GM11168 (cell line): ENCODE results near the gene CTNNBIP1.
"Not testable (repeated sequence)": the region's sequence is repeated elsewhere in the genome, so short reads cannot be mapped to it uniquely, and the experiment has no call there.

ENCODE experiments used
- in situ Hi-C: fragments of 300-500 bp; cut with MboI; formaldehyde crosslinking; loops from one replicate; pipeline ENCODE4 v1.12.0; 2022; ENCODE audit warnings: low sequenced_read_pairs; ENCODE audit not compliant: unreplicated experiment

The CTNNBIP1 gene, protein sequence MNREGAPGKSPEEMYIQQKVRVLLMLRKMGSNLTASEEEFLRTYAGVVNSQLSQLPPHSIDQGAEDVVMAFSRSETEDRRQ

DNA sequence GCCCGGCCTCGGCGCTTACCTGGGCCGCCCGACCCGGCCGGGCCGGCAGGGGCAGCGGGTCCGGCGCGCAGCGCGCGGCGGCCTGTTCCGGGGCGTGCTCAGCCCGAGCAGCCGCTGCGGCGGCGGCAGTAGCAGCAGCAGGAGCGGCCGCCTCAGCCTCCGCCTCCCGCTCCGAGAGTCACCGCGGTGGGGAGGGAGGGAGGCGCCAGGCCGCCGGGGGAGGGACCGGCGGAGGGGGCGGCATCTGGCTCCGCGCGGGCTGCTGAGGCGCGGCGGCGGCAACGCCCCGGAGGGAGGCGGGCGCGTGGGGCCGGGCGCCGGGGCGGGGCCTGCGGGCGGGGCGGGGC is at the start of gene CTNNBIP1:
CTNNBIP1 (minus strand) TSS at position 194 of the 347 bp plus-strand sequence. CDS start 38,205 bp downstream, outside the sequence.
- in situ Hi-C loops: no loop called here

DNA sequence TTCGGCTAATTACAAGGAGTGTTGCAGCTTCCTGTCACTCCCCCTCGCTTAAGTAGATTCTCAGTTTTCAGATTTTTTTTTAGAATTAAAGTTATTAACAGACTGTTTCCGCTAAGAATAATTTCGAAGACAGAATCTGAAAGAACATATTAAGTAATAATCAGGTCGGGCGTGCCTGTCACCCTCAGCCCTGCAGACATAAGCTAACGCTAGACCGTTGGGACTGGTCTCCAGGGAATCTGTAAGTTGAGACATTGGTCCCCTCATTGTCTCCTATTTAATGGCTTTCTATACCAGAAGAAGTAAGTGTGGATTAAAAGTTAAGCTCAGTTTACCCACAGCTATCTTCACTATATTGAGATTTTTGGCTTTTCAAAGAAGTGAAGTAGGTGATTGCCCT is 47.7 kb upstream of the CTNNBIP1 start:
- in situ Hi-C loops: no loop called here

DNA sequence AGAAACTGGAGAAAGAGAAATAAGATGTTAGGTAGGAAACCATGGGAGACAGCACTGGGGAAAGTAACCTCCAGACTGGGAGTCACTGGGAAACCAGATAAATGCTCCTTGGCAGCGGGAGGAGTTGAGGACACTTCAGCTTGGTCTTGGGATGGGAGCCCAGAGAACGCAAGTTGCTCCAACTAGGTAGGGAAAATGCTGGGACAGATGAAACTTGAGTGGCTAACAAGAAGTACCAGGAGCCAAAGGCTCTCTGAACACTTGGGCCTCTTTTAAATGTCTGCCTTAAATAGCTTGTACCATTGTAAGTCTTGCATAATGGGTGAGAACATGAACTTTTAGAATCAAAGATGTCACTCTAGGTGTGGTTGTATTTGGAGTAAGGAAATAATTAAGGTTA is 36.2 kb upstream of the CTNNBIP1 start:
- in situ Hi-C loops: no loop called here

DNA sequence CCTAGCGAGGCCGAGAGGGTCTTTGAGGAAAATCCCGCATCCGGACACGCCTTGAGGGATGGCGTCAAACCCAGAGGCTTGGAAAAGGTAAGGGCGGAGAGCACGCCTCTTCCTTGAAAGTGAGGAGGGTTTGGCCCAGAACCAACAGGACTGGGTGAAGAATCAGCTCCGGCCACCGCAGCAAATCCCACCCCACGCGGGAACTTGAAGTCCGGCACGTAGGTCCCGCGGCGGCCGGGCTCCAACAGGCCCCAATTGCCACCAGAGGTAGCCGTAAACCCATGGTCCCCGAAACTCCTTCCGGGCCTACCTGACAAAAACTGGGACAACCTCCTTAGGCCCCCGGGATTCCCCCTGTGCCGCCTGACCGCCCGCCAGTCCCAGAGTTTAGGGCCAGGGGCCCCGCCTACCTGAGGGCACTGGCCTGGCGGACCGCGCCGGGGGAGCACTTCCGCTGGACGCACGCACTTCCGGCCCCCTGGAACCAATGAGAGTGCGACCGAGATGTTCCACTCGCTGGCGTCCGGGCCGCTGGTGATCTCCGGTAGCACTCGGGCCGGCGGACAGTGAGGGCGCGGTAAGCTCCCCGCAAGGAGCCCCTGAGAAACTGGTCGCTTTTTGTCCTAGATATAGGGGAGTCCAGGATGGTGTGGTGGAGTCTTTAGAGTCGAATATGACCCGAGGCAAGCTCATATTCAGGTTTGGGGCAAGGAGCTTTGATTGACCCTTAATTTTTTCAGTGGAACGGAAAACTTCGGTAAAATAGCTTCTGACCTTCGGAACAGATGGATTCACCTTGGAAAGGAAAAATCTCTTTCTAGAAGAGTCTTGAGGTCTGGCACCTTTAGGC is 33.1 kb upstream of the CTNNBIP1 start, which contains the start of the genes LZIC and NMNAT1:
LZIC (minus strand) TSS at position 453 of the 850 bp plus-strand sequence. CDS start 6,772 bp downstream, outside the sequence.
NMNAT1 (plus strand) TSS at position 537 of the 850 bp plus-strand sequence. CDS start 28,599 bp downstream, outside the sequence.
- in situ Hi-C loops: loop anchor here (5.0 kb wide), 1 partner anchor 71 kb away; no protein-coding TSS in a partner anchor

DNA sequence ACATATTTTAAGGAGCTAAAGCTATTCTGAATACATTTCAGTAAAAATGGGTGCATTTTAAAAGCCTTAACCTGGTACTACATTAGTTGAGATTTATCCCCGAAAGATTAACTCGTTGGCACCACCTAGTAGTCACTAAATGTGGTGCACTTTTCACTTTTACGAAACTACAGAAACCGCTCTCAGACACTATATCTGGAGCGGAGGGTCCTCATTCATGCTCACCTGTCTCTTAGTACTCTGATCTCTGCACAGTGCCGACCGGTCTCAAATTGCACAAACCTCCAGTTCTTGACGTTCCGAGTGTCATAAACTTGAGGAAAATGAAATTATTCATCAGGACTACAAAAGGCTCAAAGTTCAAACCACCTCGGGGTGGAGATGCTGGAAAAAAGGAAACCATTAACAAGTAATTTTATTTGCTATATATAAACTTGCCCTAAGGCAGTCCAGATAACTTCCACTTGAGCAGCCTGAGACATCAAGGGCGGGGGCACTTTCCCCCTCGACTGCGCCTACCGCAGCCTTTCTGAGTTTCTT is 32.4 kb upstream of the CTNNBIP1 start:
- in situ Hi-C loops: loop anchor here (5.0 kb wide), 1 partner anchor 70 kb away; no protein-coding TSS in a partner anchor

DNA sequence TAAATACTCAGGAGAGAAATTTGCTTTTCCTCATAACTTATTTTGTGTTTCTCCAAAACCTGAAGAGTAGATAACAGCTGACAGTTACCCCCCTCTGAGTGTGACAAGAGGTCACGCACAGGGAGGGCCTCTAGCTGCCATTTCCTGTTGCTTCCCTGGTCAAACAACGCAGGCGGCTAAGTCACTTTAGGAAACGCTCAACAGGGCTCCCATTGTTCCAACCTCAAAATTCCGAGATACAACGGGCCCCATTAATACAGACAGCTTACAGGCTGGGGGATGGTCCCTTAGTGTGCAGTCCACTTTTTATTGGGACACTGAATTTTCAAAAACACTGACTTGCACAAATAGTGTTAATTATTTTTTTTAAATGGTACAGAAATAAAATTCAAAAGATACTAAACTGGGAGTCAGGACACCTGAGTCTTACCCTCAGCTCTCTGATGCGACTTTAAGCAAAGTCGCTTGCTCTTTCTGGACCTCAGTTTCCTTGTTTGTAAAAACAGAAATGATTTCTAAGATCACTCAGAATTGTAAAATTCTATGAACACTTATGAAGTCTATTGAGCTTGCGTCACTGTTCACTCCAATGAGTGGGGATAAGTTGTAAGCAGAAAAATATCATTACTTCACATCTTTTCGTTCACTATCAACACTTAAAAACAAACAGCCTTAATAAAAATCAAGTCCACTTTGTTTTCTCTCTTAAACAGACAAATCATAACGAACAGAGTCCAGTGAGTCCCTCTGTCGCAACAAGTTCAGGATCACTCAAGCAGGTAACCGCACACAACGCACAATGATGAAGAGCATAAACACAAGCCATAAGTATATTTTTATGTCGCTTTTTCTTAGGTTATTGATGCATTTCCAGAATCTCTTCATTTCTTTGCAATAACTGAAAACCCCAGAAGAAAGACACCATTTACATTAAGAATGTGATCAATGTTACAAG is 19.6 kb upstream of the CTNNBIP1 start:
- in situ Hi-C loops: no loop called here

DNA sequence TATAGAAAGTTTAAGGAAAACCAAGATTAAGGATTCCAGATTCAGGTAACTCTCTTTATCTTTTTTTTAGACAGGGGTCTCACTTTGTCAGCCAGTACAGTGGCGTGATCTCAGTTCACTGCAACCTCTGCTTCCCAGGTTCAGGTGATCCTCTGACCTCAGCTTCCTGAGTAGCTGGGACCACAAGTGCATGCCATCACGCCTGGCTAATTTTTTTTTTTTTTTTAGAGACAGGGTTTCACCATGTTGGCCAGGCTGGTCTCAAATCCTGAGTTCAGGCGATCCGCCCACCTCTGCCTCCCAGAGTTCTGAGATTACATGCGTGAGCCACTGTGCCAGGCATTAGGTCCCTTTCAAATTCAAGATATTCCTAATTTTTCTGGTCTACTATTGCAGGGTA is 17.2 kb upstream of the CTNNBIP1 start:
- in situ Hi-C loops: no loop called here

DNA sequence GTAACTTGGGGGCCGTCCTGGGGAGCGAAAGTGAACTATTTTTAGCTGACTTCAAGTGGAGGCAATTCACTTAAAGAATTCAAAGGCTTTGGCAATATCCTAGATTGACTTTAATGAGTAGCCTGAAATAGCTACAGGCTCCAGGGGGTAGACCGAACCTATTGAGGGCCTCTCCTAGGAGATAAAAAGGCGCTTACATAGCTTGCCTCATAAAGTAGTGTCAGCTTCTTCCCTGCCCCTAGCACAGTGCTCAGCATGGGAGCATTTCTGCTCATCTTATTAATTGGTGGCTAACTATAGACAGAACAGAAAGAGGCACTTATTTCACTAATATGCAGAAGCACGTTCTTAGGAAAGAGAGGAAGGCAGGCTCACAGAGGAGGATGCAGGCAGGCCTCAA is 12.3 kb upstream of the CTNNBIP1 start:
- in situ Hi-C loops: no loop called here

DNA sequence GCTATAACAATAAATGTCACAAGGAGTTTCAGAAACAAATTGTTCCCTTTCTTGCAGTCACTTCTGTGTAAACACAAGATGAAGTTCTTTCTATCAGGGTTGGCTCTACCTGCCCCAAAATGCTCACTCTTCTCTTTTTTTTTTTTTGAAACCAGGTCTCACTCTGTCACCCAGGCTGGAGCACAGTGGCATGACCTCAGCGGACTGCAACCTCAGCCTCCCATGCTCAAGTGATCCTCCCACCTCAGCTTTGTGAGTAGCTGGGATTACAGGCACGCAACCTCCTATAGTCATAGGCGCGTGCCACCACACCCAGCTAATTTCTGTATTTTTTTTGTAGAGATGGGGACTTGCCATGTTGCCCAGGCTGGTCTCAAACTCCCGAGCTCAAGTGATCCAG is 10.5 kb upstream of the CTNNBIP1 start:
- in situ Hi-C loops: no loop called here

DNA sequence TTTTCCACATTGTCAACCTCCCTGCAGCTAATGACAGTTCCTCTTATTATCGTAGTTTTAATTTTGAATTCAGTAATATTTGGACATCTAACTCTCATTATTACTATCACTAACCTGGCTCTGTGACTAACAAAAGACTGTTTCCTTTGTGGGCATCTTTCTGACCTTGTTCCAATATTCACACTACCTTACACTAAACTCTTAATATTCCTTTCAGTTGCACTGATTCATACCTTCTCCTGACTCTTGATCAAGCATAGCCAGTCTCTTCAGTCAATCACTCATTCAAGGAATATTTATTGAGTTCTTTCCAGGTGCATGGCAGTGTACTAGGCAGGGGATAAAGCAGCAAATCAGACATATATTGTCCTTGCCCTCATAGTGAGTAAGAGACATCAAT is 7.8 kb upstream of the CTNNBIP1 start:
- in situ Hi-C loops: no loop called here

DNA sequence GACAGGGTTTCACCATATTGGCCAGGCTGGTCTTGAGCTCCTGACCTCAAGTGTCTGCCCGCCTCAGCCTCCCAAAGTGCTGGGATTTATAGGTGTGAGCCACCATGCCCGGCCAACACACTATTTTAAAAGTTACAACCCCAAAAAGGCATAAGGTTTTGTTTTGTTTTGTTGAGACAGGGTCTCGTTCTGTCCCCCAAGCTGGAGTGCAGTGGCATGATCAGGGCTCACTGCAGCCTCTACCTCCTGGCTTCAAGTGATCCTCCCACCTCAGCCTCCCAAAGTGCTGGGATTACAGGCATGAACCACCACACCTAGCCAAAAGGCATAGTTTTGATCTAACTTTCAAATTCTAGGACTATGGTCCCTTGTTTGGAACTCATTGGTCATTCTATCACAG is 7.4 kb upstream of the CTNNBIP1 start:
- in situ Hi-C loops: not testable (repeated sequence)

DNA sequence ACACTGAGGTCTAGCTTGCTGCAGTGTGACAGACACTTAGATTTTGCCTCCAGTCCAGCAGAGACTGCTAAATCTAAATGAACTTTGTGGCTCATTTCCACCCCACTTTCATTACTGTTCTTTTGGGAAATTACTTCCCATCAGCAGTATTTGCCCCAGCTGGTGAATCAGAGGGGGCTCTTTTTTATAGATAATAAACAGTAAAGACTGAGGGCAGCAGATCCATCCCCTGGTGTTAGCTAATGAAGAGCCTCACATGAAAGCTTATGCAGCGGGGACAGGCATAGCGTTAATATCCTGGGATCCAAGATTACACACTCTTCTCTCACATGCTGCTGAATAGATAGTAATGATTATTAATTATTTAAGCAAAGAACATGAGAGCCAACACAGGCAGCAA is 6.4 kb upstream of the CTNNBIP1 start:
- in situ Hi-C loops: no loop called here

DNA sequence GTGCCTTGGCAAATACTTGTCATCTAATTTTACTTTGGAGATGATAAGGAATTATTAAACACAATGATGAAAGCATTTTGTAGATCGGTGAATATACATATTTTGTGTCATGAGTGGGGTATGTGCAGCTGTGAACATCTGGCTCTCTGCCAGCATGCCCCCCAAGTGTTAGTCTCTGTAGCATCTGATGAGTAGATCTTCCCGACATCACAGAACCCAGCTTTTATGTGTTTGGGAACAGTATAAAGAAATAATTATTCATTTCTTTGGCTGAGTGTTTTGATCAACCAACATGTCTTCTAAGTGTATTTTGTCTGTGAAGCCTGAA is 4.5 kb upstream of the CTNNBIP1 start:
- in situ Hi-C loops: no loop called here

DNA sequence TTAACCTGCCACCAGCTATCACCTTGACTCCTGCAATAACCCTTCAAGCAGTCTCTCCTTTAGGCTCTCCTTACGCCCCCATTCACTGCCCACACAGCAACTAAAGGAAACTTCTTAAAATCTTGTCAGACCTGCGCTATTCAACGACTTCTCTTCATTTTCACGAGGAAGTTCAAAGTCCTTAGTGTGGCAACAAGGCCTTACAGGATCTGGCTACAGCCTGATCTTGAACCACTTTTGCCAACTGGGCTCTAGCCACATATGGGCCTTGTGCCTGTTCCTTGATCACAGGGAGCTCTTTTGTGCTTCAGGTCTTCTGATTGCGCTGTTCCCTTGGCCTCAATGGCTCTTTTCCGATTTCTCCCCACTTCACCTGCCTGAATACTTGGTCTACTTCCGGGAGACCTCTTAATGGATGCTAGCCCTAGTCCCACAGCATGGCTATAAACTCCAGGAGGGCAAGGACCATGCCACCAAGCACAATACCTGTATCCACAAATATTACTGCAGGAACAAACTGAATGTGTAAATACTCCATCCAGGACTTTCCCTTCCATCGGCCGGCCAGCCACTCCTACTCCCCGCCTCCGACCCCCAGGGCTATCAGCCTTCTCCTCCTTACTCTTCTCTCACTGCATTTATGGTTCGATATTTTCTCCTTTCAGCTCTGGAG is 2.3 kb upstream of the CTNNBIP1 start:
- in situ Hi-C loops: no loop called here

DNA sequence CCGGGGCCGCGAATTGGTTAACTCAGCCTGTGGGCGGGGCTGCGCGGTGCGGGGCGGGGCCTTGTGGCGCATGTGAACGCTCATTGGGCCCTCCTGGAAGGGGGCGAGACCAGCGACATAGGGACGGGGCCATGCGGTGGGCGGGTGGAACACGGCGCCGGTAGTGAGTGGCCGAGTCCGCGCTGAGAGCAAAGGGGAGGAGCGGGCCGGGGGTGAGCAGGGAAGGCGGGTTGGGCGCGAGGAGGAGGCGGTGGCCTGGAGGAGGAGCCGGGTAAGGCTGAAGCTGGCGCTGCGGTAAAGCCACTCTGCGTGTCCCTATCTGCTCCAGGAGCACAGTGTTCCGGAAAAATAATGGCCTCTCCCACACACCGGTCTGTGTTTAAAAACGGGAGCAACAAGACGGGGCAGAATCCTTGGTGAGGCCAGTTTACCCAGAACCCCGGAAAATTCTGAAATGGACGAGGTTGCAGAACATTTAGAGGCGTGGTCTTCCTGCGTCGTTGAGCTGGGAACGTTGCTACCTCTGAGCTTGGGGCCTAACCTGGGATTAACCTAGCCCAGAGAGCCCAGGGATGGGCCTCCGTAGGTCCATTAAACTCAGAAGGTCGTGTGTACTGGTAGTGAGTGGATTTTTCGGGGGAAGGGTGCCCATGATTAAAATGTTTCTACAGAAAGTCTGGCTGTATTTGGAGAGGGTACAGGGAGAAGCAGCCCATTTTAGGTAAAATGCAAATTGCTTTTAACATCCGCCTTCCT is 532 bp upstream of the CTNNBIP1 start:
- in situ Hi-C loops: no loop called here

DNA sequence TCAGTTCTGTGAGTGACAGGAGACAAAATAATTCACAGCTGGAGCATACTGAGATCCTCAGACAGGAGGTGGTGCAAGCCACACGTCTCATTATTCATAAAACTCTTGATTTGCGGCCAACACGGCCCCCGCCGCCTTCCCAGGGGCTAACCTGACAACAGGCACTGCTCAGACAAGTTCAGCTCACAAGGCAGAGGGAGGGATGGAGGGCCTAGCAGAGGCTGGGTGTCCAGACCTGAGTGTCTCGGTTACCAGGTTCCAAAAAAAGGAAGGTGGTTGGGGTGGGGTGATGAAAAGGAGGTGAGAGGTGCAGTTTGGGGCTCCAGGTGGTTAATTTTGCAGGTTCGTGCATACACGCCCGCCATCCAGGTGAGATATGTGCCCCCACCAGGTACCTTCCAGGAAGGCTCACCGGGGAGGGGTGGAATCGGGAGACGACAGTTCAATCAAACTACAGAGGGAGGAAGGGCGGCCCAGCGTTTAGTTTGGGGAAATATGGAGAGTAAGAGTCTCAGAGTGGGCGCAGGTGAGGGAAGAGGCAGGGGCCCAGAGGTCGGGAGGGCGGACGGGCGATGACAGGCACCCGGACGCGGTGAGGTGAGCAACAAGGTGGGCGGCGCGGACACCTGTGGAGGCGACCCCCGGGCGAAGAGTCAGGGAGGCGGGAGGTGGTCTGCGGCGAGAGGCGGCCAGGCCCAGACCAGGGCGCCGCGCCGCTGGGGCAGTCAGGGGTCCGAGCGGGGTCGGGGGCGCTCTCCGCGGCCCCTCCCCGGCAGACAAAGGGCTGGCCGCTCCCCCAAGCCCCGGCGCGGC is 629 bp downstream of the CTNNBIP1 start:
- in situ Hi-C loops: no loop called here

DNA sequence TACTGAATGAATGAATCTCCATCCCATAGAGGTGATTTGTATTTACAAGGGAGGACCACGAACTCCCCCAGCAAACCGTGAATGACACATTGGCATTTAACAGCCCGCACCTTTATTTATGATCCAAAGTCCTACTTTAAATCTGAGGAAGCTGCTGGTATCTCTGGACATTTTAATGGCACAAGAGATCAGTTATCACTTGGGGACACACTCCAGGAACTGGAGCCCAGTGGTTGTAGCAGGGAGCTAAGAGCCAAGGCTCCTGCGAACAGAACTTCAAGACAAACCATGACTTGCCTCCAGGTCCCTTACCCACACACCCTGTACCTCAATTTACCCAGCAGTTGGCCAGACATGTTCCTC is 1.2 kb downstream of the CTNNBIP1 start:
- in situ Hi-C loops: no loop called here

DNA sequence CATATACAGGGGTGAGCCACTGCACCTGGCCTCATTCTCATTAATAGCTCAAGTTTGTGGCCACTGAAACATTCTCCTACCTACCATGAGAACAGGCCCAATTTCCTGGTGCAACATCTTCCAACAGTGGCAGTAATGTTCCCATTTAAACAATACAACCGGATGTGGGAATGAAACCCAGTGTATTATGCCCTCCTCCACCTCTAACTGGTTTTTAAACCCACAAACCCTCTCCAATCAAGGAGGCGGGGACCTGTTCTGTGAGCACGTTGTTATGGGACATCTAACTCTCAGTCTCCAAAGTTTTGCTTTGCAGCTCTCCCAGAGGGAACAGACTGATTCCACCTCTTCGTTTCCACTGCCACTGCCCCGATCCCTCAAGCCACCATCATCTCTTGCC is 2.6 kb downstream of the CTNNBIP1 start:
- in situ Hi-C loops: no loop called here

DNA sequence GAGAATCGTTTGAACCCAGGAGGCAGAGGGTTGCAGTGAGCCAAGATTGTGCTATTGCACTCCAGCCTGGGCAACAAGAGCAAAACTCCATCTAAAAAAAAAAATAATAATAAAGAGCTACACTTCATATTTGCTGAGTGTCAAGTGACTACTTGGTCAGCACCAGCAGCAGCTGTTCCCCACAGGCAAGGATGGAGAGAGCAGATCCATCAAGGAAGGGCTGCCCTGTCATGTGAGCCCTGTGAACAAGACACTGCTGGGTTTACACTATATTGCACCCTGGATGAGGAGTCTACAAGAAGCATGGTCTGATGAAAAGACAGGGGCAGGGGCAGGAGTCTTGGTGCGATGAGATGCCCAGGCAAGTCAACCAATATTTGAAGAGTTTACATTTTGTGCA is 3.6 kb downstream of the CTNNBIP1 start:
- in situ Hi-C loops: no loop called here
